H9 (cell line): ENCODE results near the gene TTC39B. TPM values are rescaled to one million over a fixed set of nuclear protein-coding genes. Genes with fewer than 3 reads are reported as not detected.

ENCODE experiments used
- DNase-seq: peaks from one replicate; pipeline ENCODE4 v3.0.0-alpha.2; 2017
- H2AFZ ChIP-seq: one replicate; pipeline ENCODE4 v1.6.1; 2013; ENCODE audit warnings: mild to moderate bottlenecking, low read length, control low read depth, moderate library complexity
- H2AK5ac ChIP-seq: 2 replicates; pipeline ENCODE4 v1.6.1; 2013; ENCODE audit warnings: low read length, control low read depth, mixed read lengths; ENCODE audit not compliant: insufficient read length
- H2BK120ac ChIP-seq: one replicate; pipeline ENCODE4 v1.6.1; 2013; ENCODE audit warnings: low read depth, mild to moderate bottlenecking, low read length, control low read depth, inconsistent platforms; ENCODE audit not compliant: poor library complexity, severe bottlenecking
- H2BK12ac ChIP-seq: 2 replicates; pipeline ENCODE4 v1.6.1; 2013; ENCODE audit warnings: low read length, control low read depth, mixed read lengths, low read depth; ENCODE audit not compliant: insufficient read length
- H2BK15ac ChIP-seq: 2 replicates; pipeline ENCODE4 v1.6.1; 2013; ENCODE audit warnings: low read depth, low read length, control low read depth
- H2BK20ac ChIP-seq: one replicate; pipeline ENCODE4 v1.6.1; 2013; ENCODE audit warnings: low read depth, mild to moderate bottlenecking, low read length, control low read depth, inconsistent platforms; ENCODE audit not compliant: poor library complexity, severe bottlenecking
- H2BK5ac ChIP-seq: 2 replicates; pipeline ENCODE4 v1.6.1; 2013; ENCODE audit warnings: low read length, control low read depth, mixed read lengths; ENCODE audit not compliant: insufficient read length
- H3K14ac ChIP-seq: 2 replicates; pipeline ENCODE4 v1.6.1; 2013; ENCODE audit warnings: low read length, control low read depth; ENCODE audit not compliant: insufficient read depth
- H3K18ac ChIP-seq: 2 replicates; pipeline ENCODE4 v1.6.1; 2013; ENCODE audit warnings: low read depth, mild to moderate bottlenecking, mixed read lengths, low read length, control low read depth; ENCODE audit not compliant: insufficient read length
- H3K23ac ChIP-seq: 2 replicates; pipeline ENCODE4 v1.6.1; 2013; ENCODE audit warnings: low read length, control low read depth, mixed read lengths, low read depth; ENCODE audit not compliant: insufficient read length
- H3K23me2 ChIP-seq: 2 replicates; pipeline ENCODE4 v1.6.1; 2013; ENCODE audit warnings: low read depth, mild to moderate bottlenecking, mixed read lengths, low read length, control low read depth; ENCODE audit not compliant: insufficient read length, poor library complexity, severe bottlenecking
- H3K27ac ChIP-seq: 2 replicates; pipeline ENCODE4 v1.5.1; 2013; ENCODE audit warnings: low read length, control low read depth, mixed read lengths, low read depth; ENCODE audit not compliant: insufficient read length
- H3K27me3 ChIP-seq: 2 replicates; pipeline ENCODE4 v1.6.1; 2013; ENCODE audit warnings: low read length, control low read depth, inconsistent platforms; ENCODE audit not compliant: insufficient read depth
- H3K4ac ChIP-seq: 2 replicates; pipeline ENCODE4 v1.6.1; 2013; ENCODE audit warnings: low read depth, mild to moderate bottlenecking, control low read depth, inconsistent platforms, low read length, moderate library complexity
- H3K4me1 ChIP-seq: 2 replicates; pipeline ENCODE4 v1.6.1; 2013; ENCODE audit warnings: low read length, control low read depth, inconsistent platforms; ENCODE audit not compliant: insufficient read depth
- H3K4me2 ChIP-seq: 2 replicates; pipeline ENCODE4 v1.6.1; 2013; ENCODE audit warnings: low read length, control low read depth, mixed read lengths; ENCODE audit not compliant: insufficient read length, insufficient read depth
- H3K56ac ChIP-seq: 2 replicates; pipeline ENCODE4 v1.6.1; 2013; ENCODE audit warnings: low read depth, mild to moderate bottlenecking, mixed read lengths, low read length, control low read depth; ENCODE audit not compliant: insufficient read length
- H3K79me1 ChIP-seq: 2 replicates; pipeline ENCODE4 v1.6.1; 2013; ENCODE audit warnings: low read depth, mild to moderate bottlenecking, moderate library complexity, low read length, control low read depth, inconsistent platforms; ENCODE audit not compliant: insufficient read depth, poor library complexity, severe bottlenecking
- H3K79me2 ChIP-seq: 2 replicates; pipeline ENCODE4 v1.6.1; 2013; ENCODE audit warnings: low read length, control low read depth, inconsistent platforms; ENCODE audit not compliant: insufficient read depth
- H3K9ac ChIP-seq: 2 replicates; pipeline ENCODE4 v1.6.1; 2013; ENCODE audit warnings: low read length, control low read depth, mixed read lengths; ENCODE audit not compliant: insufficient read length; ENCODE audit errors: extremely low read depth
- H3K9me3 ChIP-seq: one replicate; pipeline ENCODE4 v1.6.1; 2013; ENCODE audit warnings: low read depth, low read length, inconsistent platforms; ENCODE audit not compliant: control insufficient read depth
- H3T11ph ChIP-seq: one replicate; pipeline ENCODE4 v1.6.1; 2013; ENCODE audit warnings: mild to moderate bottlenecking, low read length, control low read depth, inconsistent platforms
- H4K20me1 ChIP-seq: one replicate; pipeline ENCODE4 v1.6.1; 2013; ENCODE audit not compliant: control insufficient read depth, insufficient read length, insufficient read depth
- H4K5ac ChIP-seq: 2 replicates; pipeline ENCODE4 v1.6.1; 2013; ENCODE audit warnings: low read depth, mild to moderate bottlenecking, mixed read lengths, low read length, control low read depth; ENCODE audit not compliant: insufficient read length
- H4K8ac ChIP-seq: replicated peaks from 2 replicates; pipeline ENCODE4 v1.6.1; 2013; ENCODE audit warnings: low read length, control low read depth, mixed read lengths, low read depth; ENCODE audit not compliant: insufficient read length
- H4K91ac ChIP-seq: 2 replicates; pipeline ENCODE4 v1.6.1; 2013; ENCODE audit warnings: low read depth, mild to moderate bottlenecking, moderate library complexity, mixed read lengths, low read length, control low read depth; ENCODE audit not compliant: insufficient read length
- H3K27ac Mint-ChIP-seq, 3 experiments: 2 replicates in 2 of 3; 3 replicates in 1 of 3; pipeline ENCODE4 v1.8.0; 2020 to 2021; ENCODE audit warnings: mixed read lengths in 3 of 3, mild to moderate bottlenecking in 1 of 3, moderate library complexity in 1 of 3
- H3K27me3 Mint-ChIP-seq: 2 replicates; pipeline ENCODE4 v1.8.0; 2021; ENCODE audit warnings: low read depth, mild to moderate bottlenecking, moderate library complexity, mixed read lengths
- H3K36me3 Mint-ChIP-seq, 3 experiments: 2 replicates in 2 of 3; 3 replicates in 1 of 3; pipeline ENCODE4 v1.8.0; 2020 to 2021; ENCODE audit warnings: low read depth in 3 of 3, mixed read lengths in 3 of 3; ENCODE audit not compliant: insufficient read depth in 1 of 3
- H3K4me1 Mint-ChIP-seq, 2 experiments: 2 replicates each; pipeline ENCODE4 v1.8.0; 2020; ENCODE audit warnings: mixed read lengths in 2 of 2
- H3K4me3 Mint-ChIP-seq, 2 experiments: 2 replicates in 1 of 2; 3 replicates in 1 of 2; pipeline ENCODE4 v1.8.0; 2020 to 2021; ENCODE audit warnings: mild to moderate bottlenecking in 2 of 2, mixed read lengths in 2 of 2, moderate library complexity in 1 of 2
- H3K9me3 Mint-ChIP-seq, 2 experiments: 2 replicates in 1 of 2; 3 replicates in 1 of 2; pipeline ENCODE4 v1.8.0; 2020; ENCODE audit warnings: mild to moderate bottlenecking in 2 of 2, mixed read lengths in 2 of 2, moderate library complexity in 1 of 2
- CTCF ChIP-seq: fragments of 200-600 bp; sonication (generic); conservative IDR thresholded peaks from 3 replicates; pipeline ENCODE4 v1.8.0; 2021; ENCODE audit warnings: antibody characterized with exemption, mild to moderate bottlenecking
- WGBS: extraction: QIAGEN DNeasy Blood & Tissue Kit; methylation state at CpG from one replicate; pipeline ENCODE4 v1.1.7; 2013; ENCODE audit warnings: missing lambda C conversion rate, low lambda C conversion rate, mixed read lengths; ENCODE audit not compliant: insufficient read length; ENCODE audit errors: extremely low coverage; 5-methylcytosine and 5-hydroxymethylcytosine counted together
- total RNA-seq: library from RNA; stranded (reverse); gene quantifications from 2 replicates; pipeline ENCODE4 v1.2.1, GENCODE V29; 2021

The TTC39B gene
- total RNA-seq, 1 experiment from 2014 or later = 8.2 TPM

- Histone ChIP-seq H2BK12ac (no peak overlapping the region), H3K27ac (no peak overlapping the region), H2BK20ac (no peak overlapping the region), H3K27me3 (no peaks in the 10 kb centered on the region), H3K9me3 (no peaks in the 10 kb centered on the region), H3K4me1 (no peaks in the 10 kb centered on the region; the same call in none of the 2 replicates), H4K8ac (no peak overlapping the region), H2BK120ac (no peak overlapping the region), H4K91ac (no peak overlapping the region), H3K79me1 (no peaks in the 10 kb centered on the region), H2BK5ac (no peak overlapping the region), H3K23ac (no peak overlapping the region), H2BK15ac (no peak overlapping the region), H3K56ac (no peak overlapping the region), H3K9ac (no peak overlapping the region), H4K5ac (no peak overlapping the region), H3K23me2 (no peaks in the 10 kb centered on the region), H2AFZ (no peak overlapping the region), H2AK5ac (no peak overlapping the region), H3K4me2 (no peak overlapping the region), H4K20me1 (no peaks in the 10 kb centered on the region), H3T11ph (no peak overlapping the region), H3K4ac (no peak overlapping the region), H3K14ac (no peak overlapping the region), H3K18ac (no peak overlapping the region), H3K79me2 (no peaks in the 10 kb centered on the region)
- DNase-seq = no peak
- H3K27ac Mint-ChIP-seq = no peak overlapping the region
- no peak overlapping the region for H3K4me3 Mint-ChIP-seq
- peaks cover 4 to 8% of the 10 kb centered on the region in 2 experiments; a peak in 3 of 4 replicates for H3K4me1 Mint-ChIP-seq
- H3K27me3 Mint-ChIP-seq = peaks cover 6% of the 10 kb centered on the region
- no peak for TF ChIP-seq CTCF
- peaks cover 4 to 8% of the 10 kb centered on the region in 2 experiments; a peak in 4 of 5 replicates for H3K9me3 Mint-ChIP-seq
- WGBS = no CpG with 5 or more reads among the region's 5 CpGs
- H3K36me3 Mint-ChIP-seq = peaks cover 0 to 5% (median 4%) of the 10 kb centered on the region in 3 experiments; a peak in 6 of 7 replicates
These were observed 179.2 kb downstream of the TTC39B start for GRCh38 chr9:15127831-15128230.
